ENCODE measurements around the gene CHFR. TPM values are rescaled to one million over a fixed set of nuclear protein-coding genes. Genes with fewer than 3 reads are reported as not detected.
"Not testable (repeated sequence)": the region's sequence is repeated elsewhere in the genome, so short reads cannot be mapped to it uniquely, and the experiment has no call there.

The CHFR gene
- total RNA-seq, 1 donor from 2014 or later: 90.7 TPM

GRCh38 chr12:132851465-132851864 is 35.9 kb downstream of the CHFR start:
- DNase-seq: no peak
- Mint-ChIP-seq H3K9me3 (ENCODE audit: unreplicated experiment) (peaks cover 4% of the 10 kb centered on the region), H3K27ac (ENCODE audit: unreplicated experiment) (no peak overlapping the region), H3K36me3 (ENCODE audit: unreplicated experiment) (peaks cover 6% of the 10 kb centered on the region), H3K4me3 (ENCODE audit: unreplicated experiment) (no peak overlapping the region), H3K4me1 (ENCODE audit: low read depth, unreplicated experiment) (no peaks in the 10 kb centered on the region), H3K27me3 (ENCODE audit: unreplicated experiment) (peaks cover 5% of the 10 kb centered on the region)
- TF ChIP-seq CTCF (IDR thresholded peaks at IDR 0.05; ENCODE audit: partially characterized antibody, unreplicated experiment): no peak

- no peaks in the 10 kb centered on the region for H3K36me3 Mint-ChIP-seq (ENCODE audit: unreplicated experiment)
- DNase-seq: no peak
- H3K27me3 Mint-ChIP-seq (ENCODE audit: unreplicated experiment): peaks cover 5% of the 10 kb centered on the region
- TF ChIP-seq CTCF (IDR thresholded peaks at IDR 0.05; ENCODE audit: partially characterized antibody, unreplicated experiment): no peak
- peaks cover 2% of the 10 kb centered on the region for H3K9me3 Mint-ChIP-seq (ENCODE audit: unreplicated experiment)
- H3K27ac Mint-ChIP-seq (ENCODE audit: unreplicated experiment): no peak overlapping the region
- H3K4me1 Mint-ChIP-seq (ENCODE audit: low read depth, unreplicated experiment): no peaks in the 10 kb centered on the region
- H3K4me3 Mint-ChIP-seq (ENCODE audit: unreplicated experiment): no peak overlapping the region
These were observed 37.1 kb downstream of the CHFR start for GRCh38 chr12:132850291-132850690.

- Mint-ChIP-seq H3K4me3 (ENCODE audit: unreplicated experiment) (no peak overlapping the region), H3K27ac (ENCODE audit: unreplicated experiment) (no peak overlapping the region), H3K36me3 (ENCODE audit: unreplicated experiment) (no peaks in the 10 kb centered on the region), H3K4me1 (ENCODE audit: low read depth, unreplicated experiment) (no peaks in the 10 kb centered on the region), H3K9me3 (ENCODE audit: unreplicated experiment) (peaks cover 2% of the 10 kb centered on the region), H3K27me3 (ENCODE audit: unreplicated experiment) (peaks cover 2% of the 10 kb centered on the region)
- DNase-seq: no peak
- TF ChIP-seq CTCF (IDR thresholded peaks at IDR 0.05; ENCODE audit: partially characterized antibody, unreplicated experiment): no peak
These were observed 38.9 kb downstream of the CHFR start for GRCh38 chr12:132848521-132848920.

DNA sequence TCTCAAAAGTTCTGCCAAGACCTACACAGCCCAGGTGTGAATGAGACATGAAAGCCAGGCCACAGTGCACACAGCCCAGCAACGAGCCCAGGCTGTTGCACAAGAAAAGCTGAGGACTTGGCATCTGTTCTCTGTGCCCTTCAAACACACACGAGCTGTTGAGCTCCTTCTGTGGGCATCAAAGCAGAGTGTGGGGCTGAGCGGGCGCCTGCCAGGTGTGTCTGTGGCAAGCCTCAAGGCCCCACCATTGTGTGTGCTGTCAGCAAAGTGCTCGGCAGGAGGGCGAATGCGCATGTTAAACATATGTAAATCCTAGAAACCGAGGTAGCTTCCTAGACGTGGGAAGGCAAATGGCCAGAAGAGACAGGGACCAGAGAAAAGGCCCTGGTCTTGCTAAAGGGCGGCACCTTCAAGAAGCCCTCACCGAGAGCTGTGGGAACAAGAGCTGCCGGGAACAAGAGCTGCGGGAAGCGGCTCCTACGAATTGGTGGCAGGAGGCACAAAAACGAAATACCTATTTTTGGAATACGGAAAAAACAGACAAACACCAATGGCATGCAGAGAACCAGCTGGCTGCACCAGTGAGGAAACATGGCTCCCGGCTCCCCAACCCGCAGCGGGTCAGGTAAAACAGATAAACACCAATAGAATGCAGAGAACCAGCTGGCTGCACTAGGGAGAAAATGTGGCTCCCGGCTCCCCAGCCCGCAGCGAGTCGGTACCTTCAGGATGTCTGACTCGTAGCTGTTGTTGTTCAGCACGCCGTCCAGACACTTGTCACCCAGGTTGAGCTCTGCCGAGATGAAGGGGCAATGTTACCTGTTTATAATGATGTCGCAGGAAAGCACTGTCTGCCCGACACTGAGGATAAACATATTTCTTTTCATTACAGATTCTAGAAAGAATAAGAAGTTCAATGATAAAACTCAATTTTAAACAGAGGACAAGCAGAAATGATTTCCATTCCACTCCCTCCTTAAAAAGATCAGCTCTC is 39.7 kb downstream of the CHFR start:
- Mint-ChIP-seq H3K36me3 (ENCODE audit: unreplicated experiment) (no peaks in the 10 kb centered on the region), H3K9me3 (ENCODE audit: unreplicated experiment) (peaks cover 2% of the 10 kb centered on the region), H3K27me3 (ENCODE audit: unreplicated experiment) (peaks cover 2% of the 10 kb centered on the region), H3K4me3 (ENCODE audit: unreplicated experiment) (no peak overlapping the region), H3K27ac (ENCODE audit: unreplicated experiment) (no peak overlapping the region), H3K4me1 (ENCODE audit: low read depth, unreplicated experiment) (no peaks in the 10 kb centered on the region)
- TF ChIP-seq CTCF (IDR thresholded peaks at IDR 0.05; ENCODE audit: partially characterized antibody, unreplicated experiment): no peak
- no peak for DNase-seq

DNA sequence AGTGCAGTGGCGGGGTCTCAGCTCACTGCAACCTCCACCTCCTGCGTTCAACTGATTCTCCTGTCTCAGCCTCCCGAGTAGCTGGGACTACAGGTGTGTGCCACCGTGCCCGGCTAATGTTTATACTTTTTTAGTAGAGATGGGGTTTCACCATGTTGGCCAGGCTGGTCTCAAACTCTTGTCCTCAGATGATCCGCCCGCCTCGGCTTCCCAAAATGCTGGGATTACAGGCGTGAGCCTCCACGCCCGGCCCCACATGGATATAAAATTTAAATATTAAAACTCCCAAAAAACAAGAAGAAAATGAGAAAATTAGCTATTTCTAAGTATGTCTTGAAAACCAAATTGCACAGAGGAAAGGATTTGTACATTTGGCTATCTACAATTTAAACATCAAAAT is 42.7 kb downstream of the CHFR start:
- not testable (repeated sequence) for H3K36me3 Mint-ChIP-seq (ENCODE audit: unreplicated experiment); H3K27me3 Mint-ChIP-seq (ENCODE audit: unreplicated experiment); DNase-seq; H3K4me1 Mint-ChIP-seq (ENCODE audit: low read depth, unreplicated experiment); H3K27ac Mint-ChIP-seq (ENCODE audit: unreplicated experiment); H3K4me3 Mint-ChIP-seq (ENCODE audit: unreplicated experiment); H3K9me3 Mint-ChIP-seq (ENCODE audit: unreplicated experiment)
